NT2/D1 (cell line): ENCODE measurements around the gene TMED10.

ENCODE experiments used
- DNase-seq: peaks from one replicate; pipeline ENCODE4 v3.0.0-alpha.2; 2011; ENCODE audit warnings: low read depth, low spot score
- H3K27me3 ChIP-seq: 2 replicates; pipeline ENCODE4 v1.6.0; 2011; ENCODE audit warnings: mild to moderate bottlenecking; ENCODE audit not compliant: insufficient read length, insufficient read depth
- H3K36me3 ChIP-seq: 2 replicates; pipeline ENCODE4 v1.6.1; 2011; ENCODE audit warnings: mild to moderate bottlenecking, low read length, mixed read lengths; ENCODE audit not compliant: insufficient read depth, insufficient read length
- H3K4me1 ChIP-seq: 2 replicates; pipeline ENCODE4 v1.5.1; 2011; ENCODE audit not compliant: insufficient read depth, insufficient read length
- H3K4me3 ChIP-seq: 2 replicates; pipeline ENCODE4 v1.5.1; 2011; ENCODE audit warnings: low read depth; ENCODE audit not compliant: insufficient read length
- H3K9ac ChIP-seq: 2 replicates; pipeline ENCODE4 v1.6.0; 2011; ENCODE audit warnings: low read depth; ENCODE audit not compliant: insufficient read length
- H3K9me3 ChIP-seq: 2 replicates; pipeline ENCODE4 v1.5.1; 2011; ENCODE audit warnings: mild to moderate bottlenecking, low read length; ENCODE audit not compliant: insufficient read depth
- SUZ12 ChIP-seq: IDR thresholded peaks from 2 replicates; pipeline ENCODE4 v1.6.1; 2011; ENCODE audit not compliant: insufficient read length, insufficient read depth; ENCODE audit errors: extremely low read depth
- YY1 ChIP-seq: IDR thresholded peaks from 2 replicates; pipeline ENCODE4 v1.6.1; 2011; ENCODE audit not compliant: insufficient read length, insufficient read depth
- ZNF274 ChIP-seq: IDR thresholded peaks from 2 replicates; pipeline ENCODE4 v1.6.1; 2011; ENCODE audit warnings: mild to moderate bottlenecking, low read depth, low read length

Gene TMED10

GRCh38 chr14:75150150-75150549 lies 26.3 kb downstream of the TMED10 start:
- no peak for DNase-seq
- Histone ChIP-seq H3K27me3 (no peaks in the 10 kb centered on the region), H3K9me3 (no peaks in the 10 kb centered on the region)

DNA sequence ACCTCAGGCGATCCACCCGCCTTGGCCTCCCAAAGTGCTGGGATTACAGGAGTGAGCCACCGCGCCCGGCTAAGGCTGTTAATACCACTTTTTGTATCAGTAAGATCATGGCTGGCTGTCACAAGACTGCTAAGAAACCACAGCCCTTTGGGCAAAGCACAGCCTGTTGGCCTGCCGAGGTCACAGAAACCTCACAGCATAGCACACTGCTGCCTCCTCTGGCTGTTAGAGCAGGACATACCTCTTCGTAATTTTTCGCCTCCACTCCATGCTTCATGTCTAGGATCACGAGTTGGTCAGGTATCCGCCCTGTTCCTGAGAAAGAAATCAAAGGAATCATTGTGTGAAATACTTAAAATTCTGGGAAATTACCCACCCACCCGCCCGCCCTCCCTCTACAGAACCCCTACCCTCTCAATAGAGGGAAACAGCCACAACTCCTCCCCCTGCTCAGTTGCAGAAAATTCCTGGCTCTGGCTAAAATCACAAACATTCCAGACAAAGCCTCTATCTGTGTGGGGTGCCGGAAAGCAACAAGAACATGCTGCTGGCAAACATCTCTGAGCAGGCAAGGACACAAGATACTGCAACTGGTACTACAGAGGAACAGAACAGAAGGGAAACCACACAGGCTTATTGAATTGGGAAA lies 28.9 kb downstream of the TMED10 start:
- no peak overlapping the region for H3K9ac ChIP-seq
- no peaks in the 10 kb centered on the region for H3K9me3 ChIP-seq
- H3K27me3 ChIP-seq: no peaks in the 10 kb centered on the region
- no peak for TF ChIP-seq ZNF274
- TF ChIP-seq SUZ12: no peak
- TF ChIP-seq YY1: no peak
- DNase-seq: peak; percentile 35
- H3K4me3 ChIP-seq: no peak overlapping the region
- peaks cover 33% of the 10 kb centered on the region for H3K36me3 ChIP-seq
- no peaks in the 10 kb centered on the region for H3K4me1 ChIP-seq

More at GRCh38 chr14:75150150-75150549, 26.3 kb downstream of the TMED10 start:
- TF ChIP-seq YY1: no peak
- no peak for TF ChIP-seq SUZ12
- no peak for TF ChIP-seq ZNF274
- Histone ChIP-seq H3K36me3 (peaks cover 28% of the 10 kb centered on the region), H3K4me3 (no peak overlapping the region), H3K4me1 (no peaks in the 10 kb centered on the region), H3K9ac (no peak overlapping the region)

GRCh38 chr14:75144944-75145343 lies 31.5 kb downstream of the TMED10 start:
- Histone ChIP-seq H3K9me3 (no peaks in the 10 kb centered on the region), H3K4me1 (no peaks in the 10 kb centered on the region), H3K27me3 (no peaks in the 10 kb centered on the region), H3K36me3 (peaks cover 20% of the 10 kb centered on the region), H3K9ac (no peak overlapping the region), H3K4me3 (no peak overlapping the region)
- DNase-seq: no peak
- TF ChIP-seq ZNF274 (no peak), SUZ12 (no peak)

DNA sequence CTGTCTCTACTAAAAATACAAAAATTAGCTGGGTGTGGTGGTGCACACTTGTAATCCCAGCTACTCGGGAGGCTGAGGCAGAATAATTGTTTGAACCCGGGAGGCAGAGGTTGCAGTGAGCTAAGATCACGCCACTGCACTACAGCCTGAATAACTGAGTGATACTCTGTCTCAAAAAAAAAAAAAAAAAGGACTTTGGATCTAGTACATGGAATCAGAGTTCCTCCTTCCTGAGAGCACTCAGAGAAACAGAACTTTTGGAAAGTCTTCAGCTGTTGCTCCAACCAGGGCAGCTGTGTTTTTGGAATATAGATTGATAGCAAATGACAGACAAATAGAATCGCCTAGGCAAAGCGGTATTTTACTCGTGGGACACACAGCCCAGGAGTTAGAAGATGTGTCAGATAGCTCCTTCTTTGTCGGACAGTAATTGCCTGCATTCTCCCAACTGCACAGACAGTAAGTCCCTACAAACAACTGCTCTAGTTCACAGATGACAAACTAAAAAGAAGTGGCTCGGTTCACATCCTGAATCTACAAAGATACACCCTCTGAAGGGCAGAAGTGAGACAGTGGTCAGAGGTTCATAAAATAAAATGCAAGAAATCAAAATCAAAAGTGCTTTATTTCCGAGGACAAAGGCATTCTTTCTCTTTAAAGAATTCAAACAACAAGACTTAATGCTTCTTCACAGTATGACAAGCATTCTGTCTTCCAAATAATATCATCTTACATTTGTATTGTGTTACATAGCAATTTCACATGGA lies 32.5 kb downstream of the TMED10 start:
- Histone ChIP-seq H3K9me3 (no peaks in the 10 kb centered on the region), H3K27me3 (no peaks in the 10 kb centered on the region), H3K36me3 (peaks cover 13% of the 10 kb centered on the region), H3K4me3 (no peak overlapping the region), H3K9ac (no peak overlapping the region), H3K4me1 (no peaks in the 10 kb centered on the region)
- DNase-seq: no peak
- no peak for TF ChIP-seq SUZ12
- TF ChIP-seq YY1: no peak
- TF ChIP-seq ZNF274: no peak

GRCh38 chr14:75142494-75142893 lies 33.9 kb downstream of the TMED10 start:
- no peak for TF ChIP-seq ZNF274
- no peak for TF ChIP-seq YY1
- no peak for TF ChIP-seq SUZ12
- no peak overlapping the region for H3K9ac ChIP-seq
- H3K36me3 ChIP-seq: peaks cover 19% of the 10 kb centered on the region
- H3K4me1 ChIP-seq: no peaks in the 10 kb centered on the region
- DNase-seq: no peak
- H3K4me3 ChIP-seq: no peak overlapping the region
- no peaks in the 10 kb centered on the region for H3K27me3 ChIP-seq
- H3K9me3 ChIP-seq: no peaks in the 10 kb centered on the region

DNA sequence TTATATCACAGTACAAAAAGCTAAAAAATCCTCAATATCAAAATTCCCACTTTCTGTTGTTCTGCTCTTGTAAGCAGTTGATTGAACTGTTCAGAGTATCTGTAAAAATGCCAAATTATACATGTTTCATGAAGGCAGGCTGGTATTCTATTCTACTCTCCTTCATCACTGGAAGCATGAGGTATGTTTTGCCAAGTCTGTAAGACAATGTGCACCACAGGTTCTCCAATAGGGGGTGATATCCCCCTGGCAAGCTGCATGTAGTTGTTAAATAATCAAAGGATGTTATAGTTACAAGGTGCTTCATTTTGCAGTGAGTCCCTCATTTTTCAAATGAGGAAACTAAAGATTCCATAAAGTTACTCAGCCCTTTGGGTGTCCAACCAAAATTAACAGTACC lies 34.4 kb downstream of the TMED10 start:
- Histone ChIP-seq H3K4me3 (no peak overlapping the region), H3K36me3 (peaks cover 19% of the 10 kb centered on the region), H3K4me1 (no peaks in the 10 kb centered on the region), H3K9me3 (no peaks in the 10 kb centered on the region), H3K9ac (no peak overlapping the region), H3K27me3 (no peaks in the 10 kb centered on the region)
- DNase-seq: no peak
- TF ChIP-seq YY1 (no peak), SUZ12 (no peak), ZNF274 (no peak)

DNA sequence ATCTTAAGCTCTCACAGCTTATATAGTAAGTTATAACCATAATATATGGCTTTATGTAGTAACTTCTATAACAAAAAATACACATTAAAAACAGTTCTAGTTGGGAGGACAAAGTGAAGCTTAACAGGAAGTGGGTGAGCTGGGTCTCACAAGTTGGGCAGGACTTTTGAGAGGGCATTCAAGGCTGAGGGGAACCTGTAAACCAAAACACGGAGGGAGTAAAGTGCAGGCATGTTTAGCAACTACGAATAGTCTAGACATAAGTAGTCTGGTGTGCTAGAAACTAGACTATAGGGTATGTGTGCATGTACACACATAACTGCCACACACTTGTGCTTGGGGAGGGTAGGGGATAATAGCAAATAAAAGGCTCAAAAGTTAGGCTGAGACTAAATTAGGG lies 35.4 kb downstream of the TMED10 start:
- DNase-seq: no peak
- TF ChIP-seq SUZ12: no peak
- no peak for TF ChIP-seq ZNF274
- TF ChIP-seq YY1: no peak
- Histone ChIP-seq H3K9me3 (no peaks in the 10 kb centered on the region), H3K9ac (no peak overlapping the region), H3K4me3 (no peak overlapping the region), H3K36me3 (peaks cover 11% of the 10 kb centered on the region), H3K27me3 (no peaks in the 10 kb centered on the region), H3K4me1 (no peaks in the 10 kb centered on the region)
